IMR-90 (cell line): ENCODE data around the gene AQP12A. TPM values are rescaled to one million over a fixed set of nuclear protein-coding genes. Genes with fewer than 3 reads are reported as not detected.

Experiments used
- ATAC-seq: fragments of 200-7000 bp; cut with Tn5 transposase; 2 replicates; pipeline ENCODE4 v1.9.1; 2020; ENCODE audit warnings: low read depth, mild to moderate bottlenecking, moderate library complexity
- BruUV-seq: library from RNA; stranded (reverse); fragments of 400-500 nt; replicated peaks from 2 replicates; lab custom pipeline; 2021; lab: Mats Ljungman, UMichigan
- CTCF ChIA-PET: fragments of 300-600 bp; formaldehyde crosslinking; extraction: SDS; loops from one replicate; lab custom pipeline; 2021; ENCODE audit warnings: antibody characterized with exemption; lab: Yijun Ruan, JAX
- POLR2A ChIA-PET: fragments of 300-600 bp; sonication (Branson Sonifier 250); formaldehyde crosslinking; loops from one replicate; lab custom pipeline; 2022; ENCODE audit warnings: antibody characterized with exemption; ENCODE audit not compliant: unreplicated experiment; lab: Charles Lee
- DNase-seq: peaks from one replicate; pipeline ENCODE4 v3.0.0; 2013
- H2AFZ ChIP-seq: replicated peaks from 2 replicates; pipeline ENCODE3; 2013; ENCODE audit warnings: low read length, mild to moderate bottlenecking; ENCODE audit not compliant: poor library complexity
- H2AK5ac ChIP-seq: 2 replicates; pipeline ENCODE4 v1.6.1; 2013; ENCODE audit warnings: low read depth, low read length, inconsistent platforms
- H2AK9ac ChIP-seq: replicated peaks from 2 replicates; pipeline ENCODE3; 2013; ENCODE audit warnings: mild to moderate bottlenecking, low read depth, low read length, moderate library complexity; ENCODE audit not compliant: poor library complexity
- H2BK120ac ChIP-seq: 2 replicates; pipeline ENCODE4 v1.6.1; 2013; ENCODE audit warnings: low read depth, low read length, inconsistent platforms
- H2BK15ac ChIP-seq: 3 replicates; pipeline ENCODE4 v1.6.1; 2013; ENCODE audit warnings: low read depth, low read length, inconsistent platforms
- H2BK20ac ChIP-seq: 2 replicates; pipeline ENCODE4 v1.6.1; 2013; ENCODE audit warnings: low read depth, mild to moderate bottlenecking, inconsistent platforms, low read length, moderate library complexity
- H2BK5ac ChIP-seq: 2 replicates; pipeline ENCODE4 v1.6.1; 2013; ENCODE audit warnings: mild to moderate bottlenecking, low read depth, low read length, inconsistent platforms; ENCODE audit not compliant: poor library complexity, severe bottlenecking
- H3K14ac ChIP-seq: replicated peaks from 2 replicates; pipeline ENCODE4 v1.6.1; 2013; ENCODE audit warnings: low read depth, low read length, inconsistent platforms
- H3K18ac ChIP-seq: 2 replicates; pipeline ENCODE4 v1.6.1; 2013; ENCODE audit warnings: low read depth, low read length, control low read depth
- H3K23ac ChIP-seq: 2 replicates; pipeline ENCODE4 v1.6.1; 2013; ENCODE audit warnings: low read depth, low read length, inconsistent platforms
- H3K27ac ChIP-seq: 2 replicates; pipeline ENCODE4 v1.5.1; 2013; ENCODE audit warnings: mild to moderate bottlenecking, control low read depth, low read length; ENCODE audit not compliant: insufficient read depth
- H3K27me3 ChIP-seq: 2 replicates; pipeline ENCODE4 v1.6.1; 2013; ENCODE audit warnings: low read length; ENCODE audit not compliant: control insufficient read depth, insufficient read depth
- H3K36me3 ChIP-seq: 2 replicates; pipeline ENCODE4 v1.6.1; 2013; ENCODE audit warnings: low read length, mixed read lengths; ENCODE audit not compliant: control insufficient read depth, insufficient read depth
- H3K4ac ChIP-seq: 2 replicates; pipeline ENCODE4 v1.6.1; 2013; ENCODE audit warnings: low read depth, low read length, inconsistent platforms
- H3K4me1 ChIP-seq: 2 replicates; pipeline ENCODE4 v1.6.1; 2013; ENCODE audit warnings: low read length, mixed read lengths; ENCODE audit not compliant: control insufficient read depth, insufficient read depth
- H3K4me2 ChIP-seq: 2 replicates; pipeline ENCODE4 v1.6.1; 2013; ENCODE audit warnings: low read depth, mild to moderate bottlenecking, control low read depth, low read length, moderate library complexity
- H3K4me3 ChIP-seq: 2 replicates; pipeline ENCODE4 v1.5.1; 2013; ENCODE audit warnings: low read depth, mild to moderate bottlenecking, control low read depth, low read length, moderate library complexity; ENCODE audit not compliant: insufficient read depth
- H3K56ac ChIP-seq: 2 replicates; pipeline ENCODE4 v1.6.1; 2013; ENCODE audit warnings: low read length, inconsistent platforms; ENCODE audit not compliant: insufficient read depth; ENCODE audit errors: extremely low read depth
- H3K79me1 ChIP-seq, 2 experiments: 2 replicates each; pipeline ENCODE4 v1.6.1; 2013; ENCODE audit warnings: low read length in 2 of 2, inconsistent platforms in 1 of 2, low read depth in 1 of 2
- H3K9ac ChIP-seq: 2 replicates; pipeline ENCODE4 v1.6.1; 2013; ENCODE audit warnings: low read depth, low read length, control low read depth
- H3K9me1 ChIP-seq: 2 replicates; pipeline ENCODE4 v1.6.1; 2013; ENCODE audit warnings: low read length, inconsistent platforms; ENCODE audit not compliant: insufficient read depth
- H3K9me3 ChIP-seq: 2 replicates; pipeline ENCODE4 v1.6.1; 2013; ENCODE audit warnings: low read length; ENCODE audit not compliant: control insufficient read depth, insufficient read depth
- H4K20me1 ChIP-seq: 2 replicates; pipeline ENCODE4 v1.6.1; 2013; ENCODE audit warnings: low read length, inconsistent platforms; ENCODE audit not compliant: insufficient read depth
- H4K5ac ChIP-seq: 2 replicates; pipeline ENCODE4 v1.6.1; 2013; ENCODE audit warnings: mild to moderate bottlenecking, low read depth, low read length, control low read depth
- H4K8ac ChIP-seq, 2 experiments: 2 replicates each; pipeline ENCODE4 v1.6.1; 2013; ENCODE audit warnings: low read depth in 2 of 2, low read length in 2 of 2, control low read depth in 1 of 2, inconsistent platforms in 1 of 2
- H4K91ac ChIP-seq: 2 replicates; pipeline ENCODE4 v1.6.1; 2013; ENCODE audit warnings: low read depth, low read length, inconsistent platforms; ENCODE audit not compliant: insufficient read depth
- CEBPB ChIP-seq: IDR thresholded peaks from 2 replicates; pipeline ENCODE4 v1.6.1; 2012; ENCODE audit warnings: low read depth, low read length, improper control_type of control experiment
- CHD1 ChIP-seq: IDR thresholded peaks from 2 replicates; pipeline ENCODE4 v1.6.1; 2012; ENCODE audit warnings: low read depth, low read length, improper control_type of control experiment
- CTCF ChIP-seq: conservative IDR thresholded peaks from 2 replicates; pipeline ENCODE4 v1.5.1; 2012; ENCODE audit warnings: mild to moderate bottlenecking, low read depth, low read length, improper control_type of control experiment
- ELK1 ChIP-seq: fragments of 150-350 bp; IDR thresholded peaks from 2 replicates; pipeline ENCODE4 v1.6.1; 2016; ENCODE audit warnings: low read depth, mild to moderate bottlenecking, low read length, moderate library complexity, borderline replicate concordance
- FOS ChIP-seq: fragments of 150-350 bp; IDR thresholded peaks from 2 replicates; pipeline ENCODE4 v1.6.1; 2016; ENCODE audit warnings: low read depth, low read length
- MAZ ChIP-seq: IDR thresholded peaks from 2 replicates; pipeline ENCODE4 v1.6.1; 2012; ENCODE audit warnings: low read depth, mild to moderate bottlenecking, low read length, improper control_type of control experiment, moderate library complexity, borderline replicate concordance
- RFX5 ChIP-seq: IDR thresholded peaks from 2 replicates; pipeline ENCODE4 v1.8.0; 2012; ENCODE audit warnings: low read depth, mild to moderate bottlenecking, low read length, moderate library complexity
- USF2 ChIP-seq: fragments of 150-350 bp; IDR thresholded peaks from 2 replicates; pipeline ENCODE4 v1.6.1; 2017; ENCODE audit warnings: mild to moderate bottlenecking, antibody characterized with exemption, low read length, low read depth
- WGBS, 2 experiments: methylation state at CpG; one replicate each; pipeline versions ENCODE4 v1.1.5 to v1.1.7; 2013; ENCODE audit warnings: missing lambda C conversion rate in 2 of 2; ENCODE audit not compliant: insufficient read length in 1 of 2; ENCODE audit errors: extremely low coverage in 2 of 2; 5-methylcytosine and 5-hydroxymethylcytosine counted together
- dilution Hi-C: fragments of 300-500 bp; cut with HindIII; formaldehyde crosslinking; loops from one replicate; pipeline ENCODE4 v1.14.3; 2018; ENCODE audit warnings: low sequenced_read_pairs; ENCODE audit not compliant: unreplicated experiment
- in situ Hi-C: fragments of 300-500 bp; cut with MboI; formaldehyde crosslinking; loops from 3 replicates; pipeline ENCODE4 v1.14.3; 2019; ENCODE audit warnings: low sequenced_read_pairs, inconsistent platforms, mixed read lengths
- intact Hi-C: fragments of 100-400 bp; cut with micrococcal nuclease; formaldehyde crosslinking; loops from 2 replicates; pipeline ENCODE4 v1.10.0; 2022
- polyA plus RNA-seq, 3 experiments: library from polyadenylated mRNA; depleted of rRNA; stranded (reverse); fragments of >200 nt; gene quantifications; 2 replicates each; pipeline ENCODE4 v1.2.3, GENCODE V29; 2012; ENCODE audit warnings: low replicate concordance in 1 of 3
- total RNA-seq: library from RNA; depleted of rRNA; stranded (reverse); fragments of >200 nt; gene quantifications from 2 replicates; pipeline ENCODE4 v1.2.3, GENCODE V29; 2012

The AQP12A gene
- total and polyA plus RNA-seq, 2 of the 4 experiments (the other 2 are of a cell fraction), result not detected

GRCh38 chr2:240708457-240708856 is 16.8 kb downstream of the AQP12A start:
- TF ChIP-seq MAZ (no peak), ELK1 (no peak), CHD1 (no peak), USF2 (no peak), CTCF (no peak), RFX5 (no peak), FOS (no peak), CEBPB (no peak)
- Histone ChIP-seq H2BK5ac (no peak overlapping the region), H3K36me3 (no peaks in the 10 kb centered on the region), H4K20me1 (no peaks in the 10 kb centered on the region), H4K91ac (no peak overlapping the region), H2AK9ac (no peak overlapping the region), H3K4ac (no peak overlapping the region), H2BK20ac (no peak overlapping the region), H2BK120ac (no peak overlapping the region), H3K27me3 (peaks cover 45% of the 10 kb centered on the region), H3K4me1 (no peaks in the 10 kb centered on the region), H3K14ac (no peak overlapping the region), H3K23ac (no peak overlapping the region), H3K9me3 (no peaks in the 10 kb centered on the region), H3K18ac (no peak overlapping the region), H4K8ac (no peak overlapping the region), H2AK5ac (no peak overlapping the region), H3K9ac (no peak overlapping the region), H3K27ac (no peak overlapping the region), H3K56ac (no peak overlapping the region), H3K9me1 (no peaks in the 10 kb centered on the region), H2AFZ (no peak overlapping the region), H4K5ac (no peak overlapping the region), H3K4me2 (no peak overlapping the region), H3K79me1 (no peaks in the 10 kb centered on the region), H2BK15ac (no peak overlapping the region), H3K4me3 (no peak overlapping the region)
- dilution Hi-C loops, result no loop called here
- DNase-seq (no peak), ATAC-seq (no peak)
- ChIA-PET CTCF (no interaction called here), POLR2A (no interaction called here)
- BruUV-seq, result no TSS peak
- intact Hi-C loops, result no loop called here
- WGBS, 2 experiments, result no CpG with 5 or more reads among the region's 7 CpGs
- in situ Hi-C loops, result loop anchor here (5.0 kb wide), 1 partner anchor 191 kb away; no protein-coding TSS in a partner anchor
